K562 (cell line): ENCODE results near the gene SCG5. TPM values are rescaled to one million over a fixed set of nuclear protein-coding genes. Genes with fewer than 3 reads are reported as not detected.

Experiments
- ESRRB ChIP-seq: fragments of 250-450 bp; sonication (Bioruptor Pico); IDR thresholded peaks from 2 replicates; pipeline ENCODE4 v1.5.0; 2020; ENCODE audit warnings: mild to moderate bottlenecking, moderate library complexity, borderline replicate concordance
- NFRKB ChIP-seq: fragments of 450-650 bp; IDR thresholded peaks from 2 replicates; pipeline ENCODE4 v1.6.1; 2016; ENCODE audit warnings: low read depth
- PRMT5 ChIP-seq: sonication (generic); formaldehyde crosslinking; IDR thresholded peaks from 2 replicates; pipeline ENCODE4 v1.5.0; 2020; ENCODE audit warnings: missing genetic modification reagents
- SMARCA5 ChIP-seq: fragments of 450-650 bp; IDR thresholded peaks from 2 replicates; pipeline ENCODE4 v1.6.1; 2016
- U2AF1 ChIP-seq: fragments of 200-400 bp; formaldehyde crosslinking; optimal IDR thresholded peaks from 2 replicates; pipeline ENCODE3; 2017; ENCODE audit warnings: mild to moderate bottlenecking, low read depth, low read length, moderate library complexity
- ZNF224 ChIP-seq: sonication (generic); formaldehyde crosslinking; IDR thresholded peaks from 2 replicates; pipeline ENCODE4 v1.8.0; 2022; ENCODE audit warnings: mild to moderate bottlenecking, missing genetic modification reagents
- ZNF431 ChIP-seq: sonication (generic); formaldehyde crosslinking; IDR thresholded peaks from 2 replicates; pipeline ENCODE4 v1.8.0; 2022; ENCODE audit warnings: mild to moderate bottlenecking, missing genetic modification reagents
- polyA plus RNA-seq, 8 experiments: library from polyadenylated mRNA; depleted of rRNA in 4 of 8; stranded (reverse) in 5 of 8; unstranded in 3 of 8; fragments of >200 nt; fragmentation: Nextera tagmentation in 2 of 8; fragmentation: Illumina TruSeq in 1 of 8; extraction: Ambion mirVana in 2 of 8; extraction: Trizol in 1 of 8; gene quantifications; 2 replicates each; pipeline versions ENCODE4 v1.2.1 to v1.2.3, GENCODE V29; 2011 to 2014; ENCODE audit warnings: inconsistent platforms in 1 of 8, missing spikeins in 1 of 8
- total RNA-seq, 7 experiments: library from RNA; depleted of rRNA in 6 of 7; stranded (reverse); fragments of >200 nt in 6 of 7; fragmentation: Illumina TruSeq in 2 of 7; extraction: Trizol in 2 of 7; gene quantifications; 2 replicates each; pipeline versions ENCODE4 v1.2.1 to v1.2.3, GENCODE V29; 2011 to 2021; ENCODE audit warnings: low replicate concordance in 1 of 7
- TF ChIP-seq, protein P1 (sequence below), 2 experiments: fragments of 450-650 bp; IDR thresholded peaks; 2 replicates each; pipeline ENCODE4 v1.6.1; 2016; ENCODE audit warnings: mild to moderate bottlenecking in 2 of 2, borderline replicate concordance in 1 of 2, low read depth in 1 of 2, moderate library complexity in 1 of 2
- TF ChIP-seq, protein P2 (sequence below): sonication (generic); formaldehyde crosslinking; IDR thresholded peaks from 2 replicates; pipeline ENCODE4 v1.8.1; 2023; ENCODE audit warnings: mild to moderate bottlenecking, missing genetic modification reagents
- TF ChIP-seq, protein P3 (sequence below): sonication (generic); formaldehyde crosslinking; IDR thresholded peaks from 2 replicates; pipeline ENCODE4 v1.8.0; 2022; ENCODE audit warnings: mild to moderate bottlenecking, missing genetic modification reagents
- TF ChIP-seq, protein P4 (sequence below): sonication (generic); formaldehyde crosslinking; IDR thresholded peaks from 2 replicates; pipeline ENCODE4 v1.8.0; 2022; ENCODE audit warnings: mild to moderate bottlenecking, missing genetic modification reagents

The SCG5 gene
- total and polyA plus RNA-seq, 9 of the 15 experiments (the other 6 are each of a cell fraction or from before 2014, with no cell fraction given), result 0.06 to 0.76 (median 0.28) TPM; not detected in 2

DNA sequence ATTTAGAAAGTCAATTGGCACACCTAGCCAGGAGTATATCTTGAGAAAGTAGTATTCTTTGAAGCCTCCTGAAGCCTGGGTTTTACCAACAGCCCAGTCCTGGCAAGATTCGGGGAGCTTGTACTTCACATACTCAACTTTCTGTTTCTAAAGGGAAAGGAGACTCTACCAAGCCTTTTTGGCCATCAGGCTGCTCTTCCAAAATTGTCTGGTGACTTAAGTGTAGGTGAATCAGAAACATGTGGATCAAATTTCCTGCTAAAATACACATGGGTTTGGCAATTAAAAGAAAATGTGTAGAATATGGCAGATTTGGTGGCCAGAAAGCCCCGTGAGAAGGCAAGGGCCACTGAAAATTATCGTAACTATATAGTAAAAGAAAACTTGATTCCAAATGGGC lies 60.4 kb downstream of the SCG5 start (continued):
- TF ChIP-seq, protein P1, sequence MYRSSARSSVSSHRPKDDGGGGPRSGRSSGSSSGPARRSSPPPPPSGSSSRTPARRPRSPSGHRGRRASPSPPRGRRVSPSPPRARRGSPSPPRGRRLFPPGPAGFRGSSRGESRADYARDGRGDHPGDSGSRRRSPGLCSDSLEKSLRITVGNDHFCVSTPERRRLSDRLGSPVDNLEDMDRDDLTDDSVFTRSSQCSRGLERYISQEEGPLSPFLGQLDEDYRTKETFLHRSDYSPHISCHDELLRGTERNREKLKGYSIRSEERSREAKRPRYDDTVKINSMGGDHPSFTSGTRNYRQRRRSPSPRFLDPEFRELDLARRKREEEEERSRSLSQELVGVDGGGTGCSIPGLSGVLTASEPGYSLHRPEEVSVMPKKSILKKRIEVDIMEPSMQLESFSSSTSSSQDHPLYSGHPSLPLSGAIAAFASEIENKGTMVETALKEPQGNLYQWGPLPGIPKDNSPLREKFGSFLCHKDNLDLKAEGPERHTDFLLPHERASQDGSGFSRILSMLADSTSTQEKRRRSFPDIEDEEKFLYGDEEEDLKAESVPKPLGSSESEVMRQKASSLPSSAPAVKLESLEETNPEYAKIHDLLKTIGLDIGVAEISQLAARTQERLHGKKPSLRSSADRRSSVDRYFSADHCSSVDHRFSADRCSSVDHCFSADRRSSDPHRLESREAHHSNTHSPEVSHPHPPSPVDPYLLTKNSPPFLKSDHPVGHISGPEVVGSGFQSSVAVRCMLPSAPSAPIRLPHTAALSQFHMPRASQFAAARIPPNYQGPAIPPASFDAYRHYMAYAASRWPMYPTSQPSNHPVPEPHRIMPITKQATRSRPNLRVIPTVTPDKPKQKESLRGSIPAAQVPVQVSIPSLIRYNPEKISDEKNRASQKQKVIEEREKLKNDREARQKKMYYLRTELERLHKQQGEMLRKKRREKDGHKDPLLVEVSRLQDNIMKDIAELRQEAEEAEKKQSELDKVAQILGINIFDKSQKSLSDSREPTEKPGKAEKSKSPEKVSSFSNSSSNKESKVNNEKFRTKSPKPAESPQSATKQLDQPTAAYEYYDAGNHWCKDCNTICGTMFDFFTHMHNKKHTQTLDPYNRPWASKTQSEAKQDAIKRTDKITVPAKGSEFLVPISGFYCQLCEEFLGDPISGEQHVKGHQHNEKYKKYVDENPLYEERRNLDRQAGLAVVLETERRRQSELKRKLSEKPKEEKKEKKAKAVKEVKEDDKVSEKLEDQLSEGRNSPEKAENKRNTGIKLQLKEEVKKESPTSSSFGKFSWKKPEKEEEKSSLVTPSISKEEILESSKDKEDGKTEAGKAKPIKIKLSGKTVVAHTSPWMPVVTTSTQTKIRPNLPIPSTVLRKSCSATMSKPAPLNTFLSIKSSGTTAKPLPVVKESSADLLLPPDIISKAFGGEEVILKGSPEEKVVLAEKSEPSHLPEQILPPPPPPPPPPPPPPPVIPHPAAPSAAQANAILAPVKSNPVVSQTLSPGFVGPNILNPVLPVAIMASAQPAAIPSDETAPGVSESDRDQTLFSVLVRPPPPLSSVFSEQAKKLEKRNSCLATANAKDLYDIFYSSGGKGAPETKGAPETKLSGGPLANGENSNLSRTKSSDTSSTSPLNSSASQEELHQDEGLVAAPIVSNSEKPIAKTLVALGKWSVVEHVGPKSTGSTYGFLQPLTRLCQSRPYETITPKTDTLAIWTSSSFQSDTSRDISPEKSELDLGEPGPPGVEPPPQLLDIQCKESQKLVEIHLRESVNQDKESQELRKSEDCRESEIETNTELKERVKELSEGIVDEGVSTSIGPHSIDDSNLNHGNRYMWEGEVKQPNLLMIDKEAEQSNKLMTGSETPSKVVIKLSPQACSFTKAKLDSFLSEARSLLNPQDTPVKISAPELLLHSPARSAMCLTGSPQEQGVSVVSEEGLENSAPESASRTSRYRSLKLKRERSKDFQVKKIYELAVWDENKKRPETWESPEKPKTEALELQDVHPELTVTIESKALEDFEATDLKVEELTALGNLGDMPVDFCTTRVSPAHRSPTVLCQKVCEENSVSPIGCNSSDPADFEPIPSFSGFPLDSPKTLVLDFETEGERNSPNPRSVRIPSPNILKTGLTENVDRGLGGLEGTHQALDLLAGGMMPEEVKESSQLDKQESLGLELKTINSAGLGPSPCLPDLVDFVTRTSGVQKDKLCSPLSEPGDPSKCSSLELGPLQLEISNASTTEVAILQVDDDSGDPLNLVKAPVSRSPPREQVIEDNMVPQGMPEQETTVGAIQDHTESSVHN (IDR thresholded peaks at IDR 0.05; ENCODE audit: borderline replicate concordance in 1 of 2, low read depth in 1 of 2), result no peak
- TF ChIP-seq U2AF1, result no peak
- TF ChIP-seq ZNF224, result no peak
- no peak for TF ChIP-seq ESRRB (CRISPR knock-in tag)
- no peak for TF ChIP-seq PRMT5 (CRISPR knock-in tag)
- TF ChIP-seq, protein P2, sequence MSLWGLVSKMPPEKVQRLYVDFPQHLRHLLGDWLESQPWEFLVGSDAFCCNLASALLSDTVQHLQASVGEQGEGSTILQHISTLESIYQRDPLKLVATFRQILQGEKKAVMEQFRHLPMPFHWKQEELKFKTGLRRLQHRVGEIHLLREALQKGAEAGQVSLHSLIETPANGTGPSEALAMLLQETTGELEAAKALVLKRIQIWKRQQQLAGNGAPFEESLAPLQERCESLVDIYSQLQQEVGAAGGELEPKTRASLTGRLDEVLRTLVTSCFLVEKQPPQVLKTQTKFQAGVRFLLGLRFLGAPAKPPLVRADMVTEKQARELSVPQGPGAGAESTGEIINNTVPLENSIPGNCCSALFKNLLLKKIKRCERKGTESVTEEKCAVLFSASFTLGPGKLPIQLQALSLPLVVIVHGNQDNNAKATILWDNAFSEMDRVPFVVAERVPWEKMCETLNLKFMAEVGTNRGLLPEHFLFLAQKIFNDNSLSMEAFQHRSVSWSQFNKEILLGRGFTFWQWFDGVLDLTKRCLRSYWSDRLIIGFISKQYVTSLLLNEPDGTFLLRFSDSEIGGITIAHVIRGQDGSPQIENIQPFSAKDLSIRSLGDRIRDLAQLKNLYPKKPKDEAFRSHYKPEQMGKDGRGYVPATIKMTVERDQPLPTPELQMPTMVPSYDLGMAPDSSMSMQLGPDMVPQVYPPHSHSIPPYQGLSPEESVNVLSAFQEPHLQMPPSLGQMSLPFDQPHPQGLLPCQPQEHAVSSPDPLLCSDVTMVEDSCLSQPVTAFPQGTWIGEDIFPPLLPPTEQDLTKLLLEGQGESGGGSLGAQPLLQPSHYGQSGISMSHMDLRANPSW (CRISPR knock-in tag), result no peak
- no peak for TF ChIP-seq ZNF431 (CRISPR knock-in tag)
- no peak for TF ChIP-seq SMARCA5
- TF ChIP-seq, protein P3, sequence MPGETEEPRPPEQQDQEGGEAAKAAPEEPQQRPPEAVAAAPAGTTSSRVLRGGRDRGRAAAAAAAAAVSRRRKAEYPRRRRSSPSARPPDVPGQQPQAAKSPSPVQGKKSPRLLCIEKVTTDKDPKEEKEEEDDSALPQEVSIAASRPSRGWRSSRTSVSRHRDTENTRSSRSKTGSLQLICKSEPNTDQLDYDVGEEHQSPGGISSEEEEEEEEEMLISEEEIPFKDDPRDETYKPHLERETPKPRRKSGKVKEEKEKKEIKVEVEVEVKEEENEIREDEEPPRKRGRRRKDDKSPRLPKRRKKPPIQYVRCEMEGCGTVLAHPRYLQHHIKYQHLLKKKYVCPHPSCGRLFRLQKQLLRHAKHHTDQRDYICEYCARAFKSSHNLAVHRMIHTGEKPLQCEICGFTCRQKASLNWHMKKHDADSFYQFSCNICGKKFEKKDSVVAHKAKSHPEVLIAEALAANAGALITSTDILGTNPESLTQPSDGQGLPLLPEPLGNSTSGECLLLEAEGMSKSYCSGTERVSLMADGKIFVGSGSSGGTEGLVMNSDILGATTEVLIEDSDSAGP, result no peak
- TF ChIP-seq NFRKB, result no peak
- TF ChIP-seq, protein P4, sequence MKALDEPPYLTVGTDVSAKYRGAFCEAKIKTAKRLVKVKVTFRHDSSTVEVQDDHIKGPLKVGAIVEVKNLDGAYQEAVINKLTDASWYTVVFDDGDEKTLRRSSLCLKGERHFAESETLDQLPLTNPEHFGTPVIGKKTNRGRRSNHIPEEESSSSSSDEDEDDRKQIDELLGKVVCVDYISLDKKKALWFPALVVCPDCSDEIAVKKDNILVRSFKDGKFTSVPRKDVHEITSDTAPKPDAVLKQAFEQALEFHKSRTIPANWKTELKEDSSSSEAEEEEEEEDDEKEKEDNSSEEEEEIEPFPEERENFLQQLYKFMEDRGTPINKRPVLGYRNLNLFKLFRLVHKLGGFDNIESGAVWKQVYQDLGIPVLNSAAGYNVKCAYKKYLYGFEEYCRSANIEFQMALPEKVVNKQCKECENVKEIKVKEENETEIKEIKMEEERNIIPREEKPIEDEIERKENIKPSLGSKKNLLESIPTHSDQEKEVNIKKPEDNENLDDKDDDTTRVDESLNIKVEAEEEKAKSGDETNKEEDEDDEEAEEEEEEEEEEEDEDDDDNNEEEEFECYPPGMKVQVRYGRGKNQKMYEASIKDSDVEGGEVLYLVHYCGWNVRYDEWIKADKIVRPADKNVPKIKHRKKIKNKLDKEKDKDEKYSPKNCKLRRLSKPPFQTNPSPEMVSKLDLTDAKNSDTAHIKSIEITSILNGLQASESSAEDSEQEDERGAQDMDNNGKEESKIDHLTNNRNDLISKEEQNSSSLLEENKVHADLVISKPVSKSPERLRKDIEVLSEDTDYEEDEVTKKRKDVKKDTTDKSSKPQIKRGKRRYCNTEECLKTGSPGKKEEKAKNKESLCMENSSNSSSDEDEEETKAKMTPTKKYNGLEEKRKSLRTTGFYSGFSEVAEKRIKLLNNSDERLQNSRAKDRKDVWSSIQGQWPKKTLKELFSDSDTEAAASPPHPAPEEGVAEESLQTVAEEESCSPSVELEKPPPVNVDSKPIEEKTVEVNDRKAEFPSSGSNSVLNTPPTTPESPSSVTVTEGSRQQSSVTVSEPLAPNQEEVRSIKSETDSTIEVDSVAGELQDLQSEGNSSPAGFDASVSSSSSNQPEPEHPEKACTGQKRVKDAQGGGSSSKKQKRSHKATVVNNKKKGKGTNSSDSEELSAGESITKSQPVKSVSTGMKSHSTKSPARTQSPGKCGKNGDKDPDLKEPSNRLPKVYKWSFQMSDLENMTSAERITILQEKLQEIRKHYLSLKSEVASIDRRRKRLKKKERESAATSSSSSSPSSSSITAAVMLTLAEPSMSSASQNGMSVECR, result no peak
